ENCODE measurements around the gene SPG21. TPM values are rescaled to one million over a fixed set of nuclear protein-coding genes. Genes with fewer than 3 reads are reported as not detected.

SPG21 gene
- total RNA-seq, 1 experiment from 2014 or later, result 66.6 TPM

DNA sequence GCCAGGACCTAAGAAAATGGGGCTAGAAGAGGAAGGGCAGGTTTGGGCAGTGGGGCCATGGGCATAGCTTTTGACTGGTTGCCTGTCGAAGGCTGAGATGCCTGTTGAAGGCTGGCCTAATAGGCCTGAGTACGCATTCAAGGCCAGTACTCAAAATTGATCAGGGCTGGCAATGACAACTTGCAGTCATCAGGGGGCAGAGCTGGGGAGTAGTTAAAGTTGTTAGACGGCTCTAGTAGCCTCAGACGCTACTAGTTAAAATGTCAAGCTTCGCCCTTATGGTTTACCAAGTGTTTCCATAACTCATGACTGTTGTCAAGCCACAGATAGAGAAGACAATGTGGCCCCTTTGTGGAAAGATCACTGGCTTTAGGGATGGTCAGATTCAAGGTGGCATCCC, 28.7 kb downstream of the SPG21 start:
- Mint-ChIP-seq H3K4me1 (no peaks in the 10 kb centered on the region), H3K9me3 (no peaks in the 10 kb centered on the region), H3K4me3 (no peak overlapping the region), H3K27ac (no peak overlapping the region), H3K27me3 (ENCODE audit: low read depth) (no peaks in the 10 kb centered on the region), H3K36me3 (ENCODE audit: insufficient read depth in 1 of 3, low read depth in 3 of 3) (peaks cover 23 to 73% (median 65%) of the 10 kb centered on the region in 3 experiments; a peak in 6 of 7 replicates)
- H2BK20ac ChIP-seq (ENCODE audit: low read depth, low read length, poor library complexity, severe bottlenecking), result no peak overlapping the region
- H3K9me3 ChIP-seq (ENCODE audit: control insufficient read depth, low read depth, low read length), result no peaks in the 10 kb centered on the region
- no peak overlapping the region for H2AFZ ChIP-seq (ENCODE audit: low read length)
- H3K4me1 ChIP-seq (ENCODE audit: insufficient read depth, low read length), result no peaks in the 10 kb centered on the region
- no peak overlapping the region for H2BK120ac ChIP-seq (ENCODE audit: low read depth, low read length, poor library complexity, severe bottlenecking)
- H3K79me2 ChIP-seq (ENCODE audit: insufficient read depth, low read length), result no peaks in the 10 kb centered on the region
- no CpG with 5 or more reads among the region's 5 CpGs for WGBS (ENCODE audit: extremely low coverage, insufficient read length, low lambda C conversion rate)
- H3K27me3 ChIP-seq (ENCODE audit: insufficient read depth, low read length), result no peaks in the 10 kb centered on the region
- no peak overlapping the region for H2AK5ac ChIP-seq (ENCODE audit: insufficient read length, low read length)
- H3K56ac ChIP-seq (ENCODE audit: insufficient read length, low read depth, low read length), result no peak overlapping the region
- H2BK5ac ChIP-seq (ENCODE audit: insufficient read length, low read length), result no peak overlapping the region
- no peak overlapping the region for H2BK15ac ChIP-seq (ENCODE audit: low read depth, low read length)
- no peaks in the 10 kb centered on the region for H4K20me1 ChIP-seq (ENCODE audit: control insufficient read depth, insufficient read depth, insufficient read length)
- no peak overlapping the region for H3T11ph ChIP-seq (ENCODE audit: low read length)
- H3K9ac ChIP-seq (ENCODE audit: extremely low read depth, insufficient read length, low read length), result no peak overlapping the region
- no peak overlapping the region for H3K4me2 ChIP-seq (ENCODE audit: insufficient read depth, insufficient read length, low read length)
- H3K27ac ChIP-seq (ENCODE audit: insufficient read length, low read depth, low read length), result no peak overlapping the region
- no peaks in the 10 kb centered on the region for H3K23me2 ChIP-seq (ENCODE audit: insufficient read length, low read depth, low read length, poor library complexity, severe bottlenecking)
- H4K91ac ChIP-seq (ENCODE audit: insufficient read length, low read depth, low read length), result no peak overlapping the region
- TF ChIP-seq, protein P1, sequence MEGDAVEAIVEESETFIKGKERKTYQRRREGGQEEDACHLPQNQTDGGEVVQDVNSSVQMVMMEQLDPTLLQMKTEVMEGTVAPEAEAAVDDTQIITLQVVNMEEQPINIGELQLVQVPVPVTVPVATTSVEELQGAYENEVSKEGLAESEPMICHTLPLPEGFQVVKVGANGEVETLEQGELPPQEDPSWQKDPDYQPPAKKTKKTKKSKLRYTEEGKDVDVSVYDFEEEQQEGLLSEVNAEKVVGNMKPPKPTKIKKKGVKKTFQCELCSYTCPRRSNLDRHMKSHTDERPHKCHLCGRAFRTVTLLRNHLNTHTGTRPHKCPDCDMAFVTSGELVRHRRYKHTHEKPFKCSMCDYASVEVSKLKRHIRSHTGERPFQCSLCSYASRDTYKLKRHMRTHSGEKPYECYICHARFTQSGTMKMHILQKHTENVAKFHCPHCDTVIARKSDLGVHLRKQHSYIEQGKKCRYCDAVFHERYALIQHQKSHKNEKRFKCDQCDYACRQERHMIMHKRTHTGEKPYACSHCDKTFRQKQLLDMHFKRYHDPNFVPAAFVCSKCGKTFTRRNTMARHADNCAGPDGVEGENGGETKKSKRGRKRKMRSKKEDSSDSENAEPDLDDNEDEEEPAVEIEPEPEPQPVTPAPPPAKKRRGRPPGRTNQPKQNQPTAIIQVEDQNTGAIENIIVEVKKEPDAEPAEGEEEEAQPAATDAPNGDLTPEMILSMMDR (conservative IDR thresholded peaks at IDR 0.05), result peak; percentile 56
- H3K79me1 ChIP-seq (ENCODE audit: insufficient read depth, low read depth, low read length, poor library complexity, severe bottlenecking), result no peaks in the 10 kb centered on the region
- no peak overlapping the region for H3K23ac ChIP-seq (ENCODE audit: insufficient read length, low read depth, low read length)
- H3K14ac ChIP-seq (ENCODE audit: insufficient read depth, low read length), result no peak overlapping the region
- H3K4ac ChIP-seq (ENCODE audit: low read depth, low read length), result no peak overlapping the region
- no peak overlapping the region for H2BK12ac ChIP-seq (ENCODE audit: insufficient read length, low read depth, low read length)
- H3K18ac ChIP-seq (ENCODE audit: insufficient read length, low read depth, low read length), result no peak overlapping the region
- H4K8ac ChIP-seq (replicated peaks; ENCODE audit: insufficient read length, low read depth, low read length), result no peak overlapping the region
- DNase-seq, result no peak
- H4K5ac ChIP-seq (ENCODE audit: insufficient read length, low read depth, low read length), result no peak overlapping the region
